NCI-H1048 (cell line): ENCODE measurements around the gene SERPINB5.

ENCODE experiments used
- DNase-seq: peaks from one replicate; lab custom pipeline; 2025; lab: John Stamatoyannopoulos, UW

Gene SERPINB5

GRCh38 chr18:63470751-63471150 lies 6.0 kb upstream of the SERPINB5 start:
- no peak for DNase-seq

GRCh38 chr18:63472380-63472779 lies 4.4 kb upstream of the SERPINB5 start:
- no peak for DNase-seq

GRCh38 chr18:63477200-63477599 lies 442 bp downstream of the SERPINB5 start:
- DNase-seq: no peak

GRCh38 chr18:63477968-63478367 lies 1.2 kb downstream of the SERPINB5 start:
- DNase-seq: no peak

- DNase-seq: no peak
Observed at GRCh38 chr18:63479826-63480225, 3.1 kb downstream of the SERPINB5 start.

GRCh38 chr18:63480476-63480875 lies 3.7 kb downstream of the SERPINB5 start:
- DNase-seq: no peak

GRCh38 chr18:63480915-63481314 lies 4.2 kb downstream of the SERPINB5 start:
- no peak for DNase-seq

- DNase-seq: no peak
Observed at GRCh38 chr18:63487676-63488075, 10.9 kb downstream of the SERPINB5 start.

GRCh38 chr18:63488160-63488559 lies 11.4 kb downstream of the SERPINB5 start:
- no peak for DNase-seq

- DNase-seq: no peak
Observed at GRCh38 chr18:63492851-63493250, 16.1 kb downstream of the SERPINB5 start.

GRCh38 chr18:63495675-63496074 lies 18.9 kb downstream of the SERPINB5 start:
- DNase-seq: no peak

- no peak for DNase-seq
Observed at GRCh38 chr18:63505566-63506335, 29.0 kb downstream of the SERPINB5 start.

- DNase-seq: no peak
Observed at GRCh38 chr18:63506336-63506646, 29.5 kb downstream of the SERPINB5 start.

- DNase-seq: no peak
Observed at GRCh38 chr18:63508596-63508995, 31.8 kb downstream of the SERPINB5 start.

- no peak for DNase-seq
Observed at GRCh38 chr18:63511285-63511684, 34.5 kb downstream of the SERPINB5 start.

GRCh38 chr18:63514326-63514725 lies 37.6 kb downstream of the SERPINB5 start:
- DNase-seq: no peak

- no peak for DNase-seq
Observed at GRCh38 chr18:63514888-63515678, 38.3 kb downstream of the SERPINB5 start.

GRCh38 chr18:63515801-63516200 lies 39.0 kb downstream of the SERPINB5 start:
- DNase-seq: no peak

GRCh38 chr18:63518178-63519012 lies 41.6 kb downstream of the SERPINB5 start:
- peak; percentile 61 for DNase-seq

GRCh38 chr18:63520053-63520685 lies 43.4 kb downstream of the SERPINB5 start:
- DNase-seq: no peak

- no peak for DNase-seq
Observed at GRCh38 chr18:63523660-63524059, 46.9 kb downstream of the SERPINB5 start.

GRCh38 chr18:63527251-63527650 lies 50.5 kb downstream of the SERPINB5 start:
- DNase-seq: no peak
